GM19467 (cell line): ENCODE results near the gene CYP24A1.
A peak's percentile ranks its signal among the peaks of the same experiment; 100 is the strongest.

Experiments
- ATAC-seq: cut with Tn5 transposase; IDR thresholded peaks from one replicate; pipeline ENCODE4 v1.9.1; 2021; ENCODE audit warnings: mild to moderate bottlenecking, moderate library complexity; ENCODE audit not compliant: unreplicated experiment

The CYP24A1 gene

GRCh38 chr20:54173653-54174456 is at the start of gene CYP24A1:
TSS of gene CYP24A1 (minus strand) at chr20:54173986. CDS start at chr20:54173579, 407 bp downstream.
- no peak for ATAC-seq

- no peak for ATAC-seq
Measured at GRCh38 chr20:54223285-54223684, 49.5 kb upstream of the CYP24A1 start.

DNA sequence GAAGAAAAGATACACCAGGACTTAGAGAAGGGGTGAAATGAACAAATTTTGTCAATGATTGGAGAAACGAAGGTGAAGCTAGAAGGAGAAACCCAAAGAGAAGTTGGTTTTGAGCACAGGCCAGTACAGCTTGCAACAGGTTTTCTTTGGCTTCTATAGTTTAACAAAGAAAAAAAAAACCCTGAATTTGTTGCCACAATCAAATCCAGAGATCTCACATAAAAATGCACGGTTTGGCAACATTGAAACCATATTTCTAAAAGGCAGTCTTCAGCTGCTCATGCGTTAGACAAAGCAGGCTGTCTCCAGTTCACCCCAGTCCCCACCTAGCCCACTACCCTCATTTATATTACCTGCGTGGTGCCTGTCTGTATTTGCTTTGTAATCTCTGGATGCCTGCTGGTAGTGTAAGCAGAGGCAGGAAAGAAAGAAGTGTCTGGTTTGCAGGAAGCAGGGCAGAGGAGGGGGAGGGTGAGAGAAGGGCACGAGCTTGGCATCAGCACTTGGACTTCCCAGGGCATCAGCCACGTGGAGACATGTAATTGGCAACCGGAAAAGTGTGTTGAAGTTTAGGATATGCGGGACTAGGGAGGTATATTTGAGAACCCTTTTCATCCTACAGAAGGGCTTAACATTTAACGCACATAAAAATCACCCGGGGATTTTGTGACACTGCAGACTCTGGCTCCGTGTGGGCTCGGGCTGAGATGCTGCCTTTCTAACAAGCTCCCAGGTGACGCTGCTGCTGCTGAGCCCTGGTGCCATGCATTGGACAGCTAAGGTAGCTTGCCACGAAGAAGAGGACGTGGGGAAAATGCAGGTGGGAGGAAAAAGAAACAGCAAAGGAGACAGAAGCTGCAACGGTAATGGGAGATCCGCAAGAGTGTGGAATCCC is 48.5 kb upstream of the CYP24A1 start:
- no peak for ATAC-seq

DNA sequence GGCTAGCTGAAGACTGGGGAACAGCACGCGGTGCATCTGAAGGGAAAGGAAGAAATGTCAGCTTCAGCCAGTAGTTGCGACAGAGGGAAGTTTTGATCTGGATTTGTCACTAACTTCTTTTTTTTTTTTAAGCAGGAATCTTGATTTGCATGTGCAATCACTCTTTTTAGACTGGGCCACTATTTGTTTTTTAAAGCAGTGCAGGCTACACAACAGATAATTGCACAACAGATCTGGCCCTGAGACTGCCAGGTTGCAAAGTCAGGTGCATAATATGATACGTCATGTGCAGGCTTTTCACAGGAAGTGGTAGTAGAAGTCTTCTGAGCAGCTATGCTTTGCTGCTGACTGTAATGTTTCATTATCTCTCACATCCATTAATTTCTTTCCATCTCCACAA is 47.6 kb upstream of the CYP24A1 start:
- ATAC-seq: no peak

DNA sequence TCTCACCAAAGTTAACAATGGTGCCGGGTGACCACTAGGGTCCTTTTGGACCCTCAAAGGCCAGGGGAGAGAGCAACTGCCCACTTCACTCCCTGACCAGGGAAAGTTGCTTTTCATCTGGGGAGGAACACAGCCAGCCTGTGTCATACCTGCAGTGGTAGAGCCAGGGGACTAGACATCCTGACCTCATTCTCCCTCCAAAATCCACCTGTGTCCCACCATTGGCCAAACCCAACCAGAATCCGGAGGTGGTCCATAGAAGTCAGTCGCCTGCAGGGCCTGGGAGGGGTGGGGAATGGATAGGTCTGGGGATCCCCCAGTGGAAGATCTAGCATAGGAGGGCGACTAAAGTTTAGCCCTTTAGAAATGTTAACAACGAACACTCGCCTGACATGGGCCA is 46.9 kb upstream of the CYP24A1 start:
- no peak for ATAC-seq

DNA sequence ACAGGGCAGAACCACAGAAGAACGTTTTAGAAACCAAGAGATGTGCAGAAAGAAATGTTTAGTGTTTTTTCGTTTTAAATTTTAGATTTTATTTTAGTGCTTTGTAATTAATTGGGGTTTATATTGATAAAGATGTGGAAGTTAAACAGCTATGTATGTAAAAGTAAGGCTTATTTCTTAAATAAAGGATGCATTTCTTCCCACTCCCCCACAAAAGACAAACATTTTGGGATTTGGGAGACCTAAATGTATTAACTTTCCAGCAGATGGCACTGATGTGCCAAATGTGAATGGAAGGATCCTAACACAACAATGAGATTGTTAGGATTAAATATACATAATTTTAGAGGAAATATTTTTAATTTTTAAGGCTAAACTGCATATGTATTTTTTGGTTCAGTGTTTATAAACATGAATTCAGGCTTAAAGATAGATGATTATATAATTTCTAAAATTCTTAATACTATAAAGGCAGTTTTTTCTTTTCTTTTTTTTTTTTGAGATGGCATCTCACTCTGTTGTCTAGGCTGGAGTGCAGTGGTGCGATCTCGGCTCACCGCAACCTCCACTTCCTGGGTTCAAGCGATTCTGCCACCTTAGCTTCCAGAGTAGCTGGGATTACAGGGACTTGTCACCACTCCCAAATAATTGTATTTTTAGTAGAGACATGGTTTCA is 46.1 kb upstream of the CYP24A1 start:
- no peak for ATAC-seq

DNA sequence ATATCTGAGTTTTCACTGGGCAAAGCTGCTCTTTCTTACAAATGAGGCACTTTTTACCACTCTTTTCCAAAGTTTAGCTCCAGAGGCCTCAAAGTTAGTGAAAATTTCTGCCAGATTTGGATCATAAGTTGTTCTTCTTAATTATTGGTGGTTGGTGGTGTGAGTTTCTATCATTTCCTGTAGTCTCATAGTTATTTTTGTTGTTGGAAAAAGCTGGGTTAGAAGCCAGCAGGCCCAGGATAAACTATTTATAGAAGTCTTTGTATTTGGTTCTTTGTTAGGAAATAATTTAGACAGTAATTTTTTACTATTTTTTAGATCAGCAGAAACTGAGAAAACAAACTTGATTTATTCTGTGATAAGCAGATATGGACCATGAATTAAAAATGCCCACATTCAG is 44.7 kb upstream of the CYP24A1 start:
- ATAC-seq: no peak

GRCh38 chr20:54217762-54218161 is 44.0 kb upstream of the CYP24A1 start:
- ATAC-seq: no peak

DNA sequence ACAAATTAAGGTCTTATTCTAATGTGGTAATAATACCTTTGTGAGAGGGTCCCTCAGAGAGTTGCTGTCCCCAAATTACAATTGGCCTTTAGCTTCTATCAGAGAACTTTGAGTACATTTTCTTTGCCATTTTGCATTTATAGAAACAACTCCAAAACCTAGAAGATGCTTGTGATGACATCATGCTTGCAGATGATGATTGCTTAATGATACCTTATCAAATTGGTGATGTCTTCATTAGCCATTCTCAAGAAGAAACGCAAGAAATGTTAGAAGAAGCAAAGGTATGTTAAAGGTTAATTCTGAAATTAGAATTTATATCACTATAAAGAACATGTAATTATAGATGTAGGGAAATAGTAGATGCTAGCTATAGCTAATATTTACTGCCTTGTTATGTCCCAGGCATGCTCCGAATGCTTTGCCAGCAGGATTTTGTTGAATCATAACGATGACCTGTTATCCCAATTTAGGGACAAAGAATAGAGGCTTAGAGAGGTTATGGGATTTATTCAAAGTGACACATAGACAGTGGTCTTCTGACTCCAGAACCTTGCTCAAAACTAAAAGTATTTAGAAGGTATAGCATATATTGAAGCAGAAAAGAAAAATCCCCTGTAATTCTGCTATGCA is 41.5 kb upstream of the CYP24A1 start:
- ATAC-seq: no peak

DNA sequence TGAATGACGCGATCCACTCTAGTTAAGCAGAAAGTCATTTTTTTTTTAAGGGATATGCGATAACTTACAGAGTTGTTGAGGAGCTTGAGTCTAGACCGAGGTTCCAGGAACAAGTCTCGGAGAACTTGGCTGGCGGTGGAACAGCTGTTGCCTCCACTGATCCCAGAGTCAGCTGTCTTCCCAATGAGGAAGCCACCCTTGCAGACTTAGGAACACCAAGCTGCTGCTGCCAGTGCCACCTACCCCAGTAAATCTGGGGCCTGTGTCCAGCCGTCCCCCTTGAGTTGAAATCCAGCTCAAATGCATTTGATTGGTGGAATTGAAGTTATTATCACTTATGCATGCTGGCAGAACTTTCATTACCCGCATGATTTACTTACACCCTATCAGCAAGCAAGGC is 40.8 kb upstream of the CYP24A1 start:
- ATAC-seq: no peak

- no peak for ATAC-seq
Measured at GRCh38 chr20:54212871-54213270, 39.1 kb upstream of the CYP24A1 start.

GRCh38 chr20:54212226-54212625 is 38.4 kb upstream of the CYP24A1 start:
- no peak for ATAC-seq

DNA sequence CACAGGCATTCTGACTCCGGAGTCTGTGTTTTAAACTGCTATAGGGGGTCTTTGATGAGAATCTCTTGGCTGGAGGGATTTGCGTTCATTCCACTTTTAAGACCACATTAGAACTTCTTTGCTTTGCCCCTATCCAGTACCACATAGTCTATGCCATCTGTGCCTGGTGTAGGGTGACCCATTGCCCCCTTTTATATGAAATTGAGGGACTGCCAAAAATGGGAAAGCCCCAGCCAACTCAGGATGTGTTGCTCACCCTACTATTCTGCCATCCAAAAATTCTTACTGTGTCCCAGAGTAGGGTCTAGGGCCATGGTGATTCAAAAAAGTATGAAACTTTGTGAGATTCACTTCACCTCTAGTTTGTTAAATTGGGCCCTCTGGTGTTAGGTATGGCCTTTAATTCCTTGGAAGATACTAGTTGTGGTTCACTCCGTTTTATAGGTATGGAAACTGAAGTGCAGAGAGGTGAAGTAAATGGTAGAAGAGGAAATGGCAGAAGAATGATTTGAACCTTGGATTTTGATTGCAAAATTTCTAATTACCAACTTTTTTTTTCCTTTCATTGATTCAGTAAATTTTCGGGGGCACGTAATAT is 35.5 kb upstream of the CYP24A1 start:
- ATAC-seq: no peak

- ATAC-seq: no peak
Measured at GRCh38 chr20:54208548-54209176, 34.9 kb upstream of the CYP24A1 start.

GRCh38 chr20:54207743-54208547 is 34.2 kb upstream of the CYP24A1 start, which contains the start of gene PFDN4:
TSS of gene PFDN4 (plus strand) at chr20:54208087. CDS start at chr20:54208101, 14 bp downstream.
- peak; percentile 98 for ATAC-seq

- no peak for ATAC-seq
Measured at GRCh38 chr20:54207053-54207742, 33.4 kb upstream of the CYP24A1 start.

- no peak for ATAC-seq
Measured at GRCh38 chr20:54205450-54205849, 31.7 kb upstream of the CYP24A1 start.

DNA sequence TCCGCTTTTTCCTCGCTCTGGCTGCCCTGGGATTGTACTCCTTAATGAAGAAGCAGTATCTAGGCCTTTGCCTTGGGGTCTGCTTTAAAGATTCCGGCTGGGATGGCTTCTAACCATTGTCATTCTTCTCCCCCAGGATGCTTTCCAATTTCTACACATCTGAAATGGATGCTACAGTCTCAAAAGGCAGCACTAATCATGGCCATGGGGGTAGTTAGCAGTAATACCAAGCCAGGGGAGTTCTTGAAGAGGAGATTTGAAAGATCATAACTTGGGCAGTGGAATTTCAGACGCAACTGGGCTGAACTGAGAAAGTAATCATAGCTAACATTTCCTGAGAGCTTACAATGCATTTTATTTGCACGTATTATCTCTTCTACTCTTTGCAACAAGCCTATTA is 30.7 kb upstream of the CYP24A1 start:
- ATAC-seq: no peak

GRCh38 chr20:54204063-54204462 is 30.3 kb upstream of the CYP24A1 start:
- ATAC-seq: no peak
